GM19467 (cell line): ENCODE measurements around the gene UMODL1.

ENCODE experiments used
- ATAC-seq: cut with Tn5 transposase; IDR thresholded peaks from one replicate; pipeline ENCODE4 v1.9.1; 2021; ENCODE audit warnings: mild to moderate bottlenecking, moderate library complexity; ENCODE audit not compliant: unreplicated experiment

The UMODL1 gene

DNA sequence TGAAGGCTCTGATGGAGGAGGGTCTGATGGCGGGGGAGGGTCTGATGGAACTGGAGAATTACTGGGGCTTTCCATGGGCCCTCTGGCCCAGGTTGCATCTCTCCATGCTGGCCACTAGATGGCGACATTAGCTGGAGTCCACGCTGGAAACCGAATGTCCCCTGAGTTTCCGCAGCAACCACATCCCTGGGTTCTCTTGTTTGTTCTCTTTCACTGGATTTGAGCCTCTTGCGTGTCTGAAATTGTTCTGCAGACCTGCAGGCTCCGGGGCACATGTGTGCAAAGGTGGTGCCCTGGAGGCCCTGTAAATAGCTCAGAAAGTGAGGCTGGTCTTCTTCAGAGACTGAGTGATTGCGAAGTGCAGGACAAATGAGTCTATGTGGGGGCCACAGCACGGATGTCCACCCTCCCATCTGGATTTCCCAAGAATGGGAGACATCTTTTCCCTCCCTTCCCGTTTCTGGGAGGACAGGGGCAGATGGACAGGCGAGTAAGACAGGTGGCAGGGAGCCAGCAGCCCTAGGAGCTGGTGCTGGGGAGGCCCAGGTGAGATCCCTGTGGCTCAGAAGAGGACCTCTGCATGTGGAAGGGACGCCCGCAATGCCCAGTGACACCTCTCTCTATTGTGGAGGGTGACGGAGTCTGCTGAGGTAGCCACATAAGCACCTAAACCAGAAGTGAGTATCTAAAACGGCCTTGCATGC, 74.6 kb downstream of the UMODL1 start:
- ATAC-seq: no peak

DNA sequence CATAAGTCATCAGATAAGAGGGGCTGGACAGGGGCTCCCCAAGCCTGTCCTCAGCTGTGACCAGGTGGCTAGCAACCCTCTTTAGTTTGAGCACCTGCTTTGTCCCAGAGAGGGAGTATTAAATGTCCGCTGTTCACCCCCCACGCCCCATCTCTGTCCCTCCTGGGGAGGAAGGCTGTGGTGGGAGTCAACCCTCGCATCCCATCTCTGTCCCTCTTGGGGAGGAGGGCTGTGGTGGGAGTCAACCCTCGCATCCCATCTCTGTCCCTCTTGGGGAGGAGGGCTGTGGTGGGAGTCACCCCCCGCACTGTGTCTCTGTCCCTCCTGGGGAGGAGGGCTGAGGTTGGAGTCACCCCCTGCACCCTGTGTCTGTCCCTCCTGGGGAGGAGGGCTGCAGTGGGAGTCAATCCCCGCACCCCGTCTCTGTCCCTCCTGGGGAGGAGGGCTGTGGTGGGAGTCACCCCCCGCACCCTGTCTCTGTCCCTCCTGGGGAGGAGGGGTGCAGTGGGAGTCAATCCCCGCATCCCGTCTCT, 75.2 kb downstream of the UMODL1 start:
- no peak for ATAC-seq

DNA sequence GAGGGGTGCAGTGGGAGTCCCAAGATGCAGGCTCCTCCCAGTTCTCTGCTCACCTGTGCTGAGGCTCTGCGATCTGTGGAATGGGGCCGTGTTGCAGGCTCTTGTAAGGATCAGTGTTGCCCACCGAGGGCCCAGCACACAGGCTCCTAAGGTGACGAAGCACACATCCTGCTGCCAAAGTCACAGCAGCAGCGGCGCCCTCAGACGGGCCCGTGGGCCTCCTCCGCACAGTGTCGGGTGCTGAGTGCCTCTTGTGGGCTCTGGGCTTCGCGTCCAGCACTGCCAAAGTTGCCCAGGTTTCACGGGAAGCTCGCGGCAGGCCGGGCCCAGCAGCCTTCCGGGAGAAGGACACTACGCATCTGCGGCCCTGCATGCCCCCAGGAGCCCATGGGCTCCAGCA, 75.7 kb downstream of the UMODL1 start:
- no peak for ATAC-seq

DNA sequence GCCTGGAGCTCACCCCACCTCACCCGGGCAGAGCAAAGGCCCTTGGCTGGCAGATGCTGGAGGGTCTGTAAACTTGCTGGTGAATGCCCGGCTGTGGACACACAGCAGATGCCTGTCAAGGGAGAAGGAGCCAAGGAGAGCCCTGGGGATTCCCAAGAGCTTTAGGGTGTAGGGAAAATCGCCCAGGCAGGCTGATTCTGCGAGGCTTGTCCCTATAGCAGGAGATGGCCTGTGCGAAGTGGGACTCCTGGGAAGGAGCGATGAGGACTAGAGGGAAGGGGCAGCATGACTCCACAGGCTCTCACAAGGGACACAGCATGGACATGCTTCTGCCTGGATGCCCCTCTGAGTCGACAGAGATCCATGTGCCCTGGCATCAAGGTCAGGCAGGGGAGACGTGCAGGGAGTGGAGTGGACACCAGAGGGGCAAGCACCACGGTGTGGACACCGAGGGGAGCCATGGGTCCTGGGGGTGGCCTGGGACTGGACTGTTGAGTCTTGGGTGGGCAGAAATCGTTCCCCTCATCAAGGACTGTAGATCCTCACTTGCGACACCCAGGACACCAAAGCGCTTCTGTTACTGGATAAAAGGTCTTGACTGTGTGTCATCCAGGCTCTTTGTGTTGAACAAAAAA, 76.4 kb downstream of the UMODL1 start:
- ATAC-seq: no peak

DNA sequence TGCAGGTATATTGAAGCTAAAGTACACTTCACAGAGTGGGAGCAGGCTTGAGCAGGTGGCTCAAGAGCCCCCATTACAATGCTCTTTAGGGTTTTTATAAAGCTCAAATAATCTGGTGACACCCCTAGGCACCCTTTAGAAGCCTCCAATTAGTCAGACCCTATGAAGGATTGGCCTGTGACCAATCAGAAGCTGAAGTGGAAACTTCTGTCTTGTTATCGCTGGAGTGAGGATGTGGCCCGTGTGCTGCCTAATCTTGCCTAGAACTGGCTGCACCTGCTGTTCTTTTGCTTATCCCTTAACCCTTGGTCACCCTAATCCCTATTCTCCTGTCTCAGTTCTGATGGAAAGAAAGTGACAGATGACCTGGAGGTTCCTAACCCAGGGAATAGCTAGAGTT, 77.0 kb downstream of the UMODL1 start:
- ATAC-seq: no peak

DNA sequence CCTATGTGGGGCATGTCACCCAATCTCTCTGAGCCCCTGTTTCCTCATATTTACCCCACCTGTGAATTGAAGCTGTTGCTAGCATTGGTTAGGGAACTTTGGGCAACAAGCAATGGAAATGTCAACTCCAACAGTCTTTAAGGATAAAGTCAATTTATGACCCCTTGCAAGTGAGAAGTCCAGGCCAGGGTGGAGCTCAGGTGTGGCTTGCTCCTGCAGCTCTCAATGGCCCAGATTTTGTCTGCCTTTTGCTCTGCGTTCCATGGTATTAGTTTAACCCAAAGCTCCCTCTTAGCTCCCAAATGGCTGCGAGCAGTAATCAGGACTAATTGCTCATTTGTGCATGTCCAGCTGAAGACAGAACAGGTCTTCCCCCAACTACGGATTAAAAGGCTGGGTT, 77.5 kb downstream of the UMODL1 start:
- ATAC-seq: no peak

DNA sequence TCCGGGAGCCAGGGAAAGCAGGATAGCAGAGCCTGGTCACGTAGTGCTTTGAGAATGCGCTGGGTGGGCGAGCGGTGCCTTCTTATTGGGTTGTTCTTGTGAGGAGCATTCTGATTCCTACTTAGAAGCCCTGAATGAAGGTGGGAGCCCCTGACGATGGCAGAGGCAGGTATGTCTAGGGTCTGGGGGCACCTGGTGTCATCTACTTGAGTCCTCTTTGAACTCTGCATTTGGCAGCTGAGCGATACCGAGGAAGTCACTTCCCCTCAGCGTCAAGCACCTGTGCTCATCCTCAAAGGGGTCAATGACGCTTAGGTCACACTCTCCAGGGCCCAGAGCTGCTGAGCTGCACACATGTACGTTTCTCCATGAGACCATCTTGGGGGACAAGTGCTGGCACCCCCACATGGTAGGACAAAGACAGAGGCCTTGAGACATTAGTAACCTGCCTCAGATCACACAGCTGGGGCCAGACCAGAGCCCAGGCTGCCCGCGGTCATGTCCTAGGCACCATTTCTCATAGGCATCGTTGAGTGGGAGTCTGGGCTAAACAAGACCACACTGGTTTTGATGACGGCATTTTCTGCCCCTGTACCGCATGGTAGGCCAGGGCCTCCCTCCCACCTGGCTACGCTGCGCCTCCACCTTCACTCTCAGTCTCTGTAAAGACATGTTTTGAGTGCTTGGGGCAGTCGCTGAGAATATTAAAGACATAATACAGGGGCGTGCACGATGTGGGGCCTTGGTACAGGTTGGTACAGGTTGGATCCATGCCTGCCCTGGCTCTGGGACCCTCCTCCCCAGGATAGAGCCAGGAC, 78.7 kb downstream of the UMODL1 start:
- no peak for ATAC-seq

DNA sequence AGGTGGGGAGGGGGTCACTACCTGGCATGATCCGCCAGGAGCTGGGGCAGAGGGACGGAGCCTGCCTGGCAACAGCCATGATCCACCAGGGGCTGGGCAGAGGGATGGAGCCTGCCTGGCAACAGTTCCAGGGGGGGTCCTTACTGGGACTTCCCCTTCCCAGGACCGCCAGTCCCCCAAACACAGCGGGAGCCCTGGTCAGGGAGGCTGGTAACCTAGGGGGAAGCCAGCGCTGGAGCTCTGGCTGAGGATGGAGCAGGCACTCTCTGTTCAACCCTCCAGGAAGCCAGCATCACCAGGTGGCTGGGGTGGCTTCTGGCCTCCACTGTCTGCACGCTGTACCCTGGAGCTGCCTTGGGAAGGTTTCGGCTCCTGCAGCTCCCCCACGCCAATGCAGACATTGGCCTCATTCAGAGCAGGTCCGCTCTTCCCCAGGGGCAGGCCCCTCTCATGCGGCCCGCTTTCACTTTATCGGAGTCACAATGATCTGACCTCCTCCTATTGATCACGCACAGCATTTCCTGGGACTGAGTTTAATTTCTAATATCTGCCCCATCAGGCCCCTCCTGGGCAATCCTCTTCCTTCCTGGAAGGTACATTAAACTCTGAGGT, 79.5 kb downstream of the UMODL1 start:
- no peak for ATAC-seq

DNA sequence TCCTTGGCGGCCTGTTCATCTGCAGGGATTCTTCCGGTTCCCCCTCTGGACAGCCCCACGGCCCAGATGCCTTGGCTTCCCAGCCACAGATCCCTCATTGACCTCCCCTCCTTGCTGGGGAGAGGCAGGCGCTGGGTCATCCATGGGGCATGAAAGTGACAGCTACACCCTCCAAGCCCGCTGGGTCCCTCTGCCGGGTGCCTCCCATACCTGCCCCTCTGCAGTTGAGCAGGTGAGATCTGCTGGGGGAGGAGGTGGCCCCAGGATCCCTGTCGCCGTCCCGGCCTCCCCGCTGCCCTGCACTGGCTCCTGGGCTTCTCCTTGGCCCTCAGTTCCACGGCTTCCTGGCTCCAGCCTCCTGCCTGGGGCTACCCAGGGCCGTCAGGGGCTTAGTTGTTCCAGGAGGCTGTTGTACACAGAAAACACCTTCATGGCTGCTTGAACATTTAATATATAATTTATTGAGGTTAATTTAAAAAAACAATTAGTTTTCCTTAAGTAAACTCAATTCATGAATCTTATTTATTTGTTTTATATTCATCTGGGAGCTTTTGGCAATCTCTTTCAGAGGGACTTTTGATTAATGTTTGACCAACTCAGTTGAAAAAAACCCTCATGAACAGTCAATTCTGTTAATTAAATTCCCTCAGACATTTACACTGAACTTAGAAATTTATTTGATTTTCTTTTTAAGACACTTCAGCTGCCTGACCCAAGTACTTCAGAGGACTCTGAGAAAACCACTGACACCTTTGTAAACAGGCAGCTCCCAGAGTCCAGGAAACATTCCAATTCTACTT, 80.2 kb downstream of the UMODL1 start:
- ATAC-seq: no peak

DNA sequence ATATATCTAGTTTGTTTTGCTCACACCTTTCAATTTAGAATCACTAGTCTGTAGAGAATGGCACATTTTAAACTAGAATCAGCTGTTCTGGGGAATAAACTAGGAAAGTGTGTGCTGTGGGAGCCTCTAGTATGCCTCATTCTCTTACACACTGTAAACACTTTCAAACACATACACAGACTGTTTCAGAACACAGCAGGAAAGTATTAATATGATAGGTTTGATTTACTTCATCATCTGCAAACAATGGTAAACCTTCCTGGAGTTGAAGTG, 80.8 kb downstream of the UMODL1 start:
- no peak for ATAC-seq

DNA sequence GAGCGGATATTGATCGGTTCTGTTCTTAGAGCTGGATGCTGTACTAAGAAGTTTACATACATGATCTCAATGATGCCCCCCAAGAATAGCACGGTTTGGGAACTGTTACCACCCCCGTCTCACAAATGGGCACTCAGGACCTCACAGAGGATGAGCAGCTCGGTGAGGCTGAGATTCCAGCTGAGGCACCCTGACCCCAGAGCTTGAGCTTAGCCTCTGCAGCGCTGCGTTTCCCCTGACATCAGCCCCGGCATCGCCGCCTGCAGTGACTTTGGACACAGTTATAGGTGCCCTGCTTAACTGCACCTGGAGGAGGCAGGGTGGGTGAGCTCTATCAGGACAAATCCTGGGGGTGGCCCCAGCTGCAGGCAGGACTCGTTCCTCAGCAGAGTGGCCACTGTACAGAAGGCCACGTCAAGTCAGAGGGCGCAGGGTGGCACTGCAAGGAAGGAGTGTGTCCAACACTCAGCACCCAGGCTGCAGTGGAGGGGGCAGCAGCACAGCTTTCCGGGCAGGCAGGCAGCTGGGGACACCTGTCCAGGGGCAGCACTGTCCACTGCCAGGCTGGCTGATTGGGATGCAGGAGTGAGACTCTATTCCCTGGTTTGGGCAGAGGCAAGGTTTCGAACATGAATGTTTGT, 82.0 kb downstream of the UMODL1 start:
- no peak for ATAC-seq

DNA sequence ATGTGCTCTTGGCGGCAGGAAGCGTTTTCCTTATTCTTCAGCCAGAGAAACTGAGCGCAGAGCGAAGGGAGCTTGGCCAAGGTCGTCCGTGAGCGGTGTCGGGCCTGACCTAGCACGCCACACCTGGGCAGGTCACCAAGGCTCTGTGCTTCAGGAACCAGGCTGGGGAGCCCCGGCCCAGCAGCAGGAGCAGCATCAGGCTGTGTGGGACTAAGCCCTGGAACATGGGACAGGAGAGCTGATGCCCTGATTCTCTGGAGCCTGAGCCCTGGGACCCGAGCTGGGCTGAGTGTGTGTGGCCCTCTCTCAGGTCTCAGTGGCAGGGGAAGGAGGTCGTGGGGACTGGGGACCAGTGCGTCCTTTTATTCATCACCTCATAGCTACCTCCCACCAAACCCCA, 82.6 kb downstream of the UMODL1 start:
- no peak for ATAC-seq

DNA sequence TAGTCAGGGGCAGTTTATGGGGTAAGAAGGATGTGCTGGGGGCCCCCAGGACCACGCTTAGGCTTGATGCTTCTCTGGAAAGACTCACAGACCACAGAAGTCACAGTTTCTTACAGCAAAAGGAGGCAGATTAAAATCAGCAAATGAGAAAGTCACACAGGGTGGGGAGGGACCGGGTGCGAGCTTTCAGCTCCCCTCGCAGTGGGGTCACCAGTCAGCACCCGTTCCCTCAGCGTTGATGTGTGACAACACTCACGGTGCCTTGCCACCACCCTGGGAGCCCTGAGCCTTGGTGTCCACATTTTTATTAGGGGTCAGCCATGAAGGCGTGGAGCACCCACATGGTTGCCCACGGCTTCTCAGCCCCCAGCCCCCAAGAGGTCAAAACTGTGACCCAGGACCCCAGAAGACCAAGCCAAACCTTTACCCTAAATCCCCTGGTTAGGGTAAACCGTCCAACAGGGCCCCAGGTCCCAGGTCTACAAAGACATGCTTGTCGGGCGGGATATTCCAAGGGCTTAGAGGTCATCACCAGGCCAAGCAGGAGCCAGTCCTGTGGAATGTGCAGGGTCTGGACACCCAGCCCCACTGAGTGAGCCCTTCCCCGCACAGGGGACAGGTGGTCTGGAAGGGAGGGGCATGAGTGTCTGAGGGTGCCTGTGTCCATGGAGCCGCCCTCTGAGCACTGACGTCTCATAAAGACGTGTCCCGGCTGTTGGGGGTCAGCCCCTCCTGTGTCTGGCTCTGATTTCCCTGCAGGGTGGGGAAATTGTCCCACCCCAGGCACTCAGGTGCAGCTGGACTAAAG, 83.3 kb downstream of the UMODL1 start:
- ATAC-seq: no peak

DNA sequence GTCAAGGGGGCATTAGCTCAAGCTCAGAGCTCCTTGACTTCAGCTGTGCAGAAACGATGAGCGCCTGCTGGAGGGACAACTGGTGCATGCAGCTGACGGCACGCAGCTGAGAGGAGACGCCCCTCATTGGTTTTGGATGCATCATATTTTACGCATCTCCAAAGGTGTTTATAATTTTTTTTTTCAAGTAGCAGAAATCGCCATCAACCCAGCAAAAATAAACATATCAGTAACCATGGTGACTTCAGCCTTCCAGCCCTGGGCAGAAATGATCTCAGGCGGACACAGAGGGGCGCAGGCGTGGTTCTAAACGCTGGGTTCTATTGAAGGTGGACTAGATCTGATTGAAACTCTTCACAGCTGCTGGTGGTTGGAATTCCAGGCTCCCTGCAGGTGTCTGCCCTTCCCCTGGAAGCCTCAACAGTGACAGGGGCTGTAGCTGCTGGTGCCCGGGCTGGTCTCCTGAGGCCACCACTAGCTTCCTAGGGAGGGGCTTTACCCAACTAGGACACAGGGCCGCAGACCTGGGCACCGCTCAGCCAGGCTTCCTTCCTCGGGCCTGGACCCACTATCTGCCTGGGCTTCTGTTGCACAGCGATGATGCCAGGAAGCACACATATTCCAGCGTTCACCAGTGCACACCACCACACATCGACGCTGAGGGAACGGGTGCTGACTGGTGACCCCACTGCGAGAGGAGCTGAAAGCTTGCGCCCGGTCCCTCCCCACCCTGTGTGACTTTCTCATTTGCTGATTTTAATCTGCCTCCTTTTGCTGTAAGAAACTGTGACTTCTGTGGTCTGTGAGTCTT, 84.1 kb downstream of the UMODL1 start:
- ATAC-seq: no peak

DNA sequence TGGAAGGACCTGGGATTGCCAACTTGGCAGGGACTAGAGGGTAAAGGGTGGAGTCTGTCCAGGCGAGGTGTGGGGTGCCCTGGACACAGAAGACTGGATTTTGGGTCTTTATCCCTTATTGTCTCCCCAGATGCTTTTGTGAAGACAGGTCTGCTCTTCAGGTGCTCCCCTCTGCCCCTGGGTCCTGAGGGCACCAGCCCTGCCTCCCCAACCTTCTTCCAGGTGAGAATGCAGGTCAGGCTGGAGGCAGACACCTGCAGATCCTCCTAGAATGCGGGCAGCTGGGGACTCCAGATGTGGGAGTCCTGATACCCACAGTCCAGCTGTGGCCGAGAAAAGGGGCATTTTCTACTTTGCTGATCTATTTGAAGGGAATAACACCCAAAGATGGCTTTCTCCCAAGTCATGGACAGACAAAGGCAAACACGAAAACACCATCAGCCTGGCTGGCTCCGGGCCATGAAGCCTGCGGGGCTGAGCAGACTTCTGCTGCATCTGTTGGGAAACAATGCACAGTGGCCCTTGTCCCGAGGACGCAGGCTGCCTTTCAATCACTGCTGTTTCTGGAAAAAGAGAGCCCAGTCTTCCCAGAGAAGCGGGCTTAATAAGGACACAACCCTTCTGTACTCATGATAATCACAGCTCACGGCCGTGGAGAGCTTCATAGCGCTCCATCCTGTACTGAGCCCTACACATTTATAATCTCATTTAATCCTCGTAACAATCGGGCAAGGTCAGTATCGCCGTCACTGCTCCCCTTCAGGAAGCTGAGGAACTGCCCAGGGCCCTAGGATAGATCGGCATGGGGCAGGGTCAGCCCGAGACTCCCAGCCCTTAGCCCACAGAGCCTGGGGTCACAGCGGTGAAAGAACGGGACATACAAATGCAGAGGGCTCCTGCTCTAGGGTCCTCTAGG, 85.8 kb downstream of the UMODL1 start:
- no peak for ATAC-seq

DNA sequence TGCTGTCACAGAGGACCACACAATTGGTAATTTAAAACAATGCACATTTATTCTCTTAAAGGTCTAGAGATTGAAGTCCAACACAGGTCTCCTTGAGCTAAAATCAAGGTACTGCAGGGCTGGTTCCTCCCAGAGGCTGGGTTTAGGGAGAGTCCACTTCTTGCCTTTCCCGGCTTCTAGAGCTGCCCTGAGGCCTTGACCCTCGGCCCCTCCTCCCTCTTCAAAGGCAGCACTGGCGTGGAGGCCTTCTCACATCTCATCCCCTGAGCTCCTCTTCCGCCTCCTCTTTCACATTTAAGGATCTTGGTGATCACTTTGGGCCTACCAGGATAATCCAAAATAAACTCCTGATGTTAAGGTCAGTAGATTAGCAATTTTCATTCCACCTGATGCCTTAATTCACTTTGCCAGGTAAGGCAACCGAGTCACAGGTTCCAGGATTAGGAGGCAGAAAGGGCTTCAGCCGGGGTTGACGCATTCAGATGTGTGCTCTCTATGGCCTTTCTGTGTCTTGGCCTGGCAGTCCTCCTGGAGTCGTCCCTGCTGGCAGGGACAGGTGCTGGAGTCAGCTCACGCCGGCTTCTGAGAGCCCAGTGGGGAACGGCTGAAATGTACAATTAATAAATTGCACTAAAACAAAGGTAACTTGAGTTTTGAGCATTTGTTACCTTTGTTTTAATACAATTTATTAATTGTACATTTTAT, 86.6 kb downstream of the UMODL1 start:
- ATAC-seq: no peak

DNA sequence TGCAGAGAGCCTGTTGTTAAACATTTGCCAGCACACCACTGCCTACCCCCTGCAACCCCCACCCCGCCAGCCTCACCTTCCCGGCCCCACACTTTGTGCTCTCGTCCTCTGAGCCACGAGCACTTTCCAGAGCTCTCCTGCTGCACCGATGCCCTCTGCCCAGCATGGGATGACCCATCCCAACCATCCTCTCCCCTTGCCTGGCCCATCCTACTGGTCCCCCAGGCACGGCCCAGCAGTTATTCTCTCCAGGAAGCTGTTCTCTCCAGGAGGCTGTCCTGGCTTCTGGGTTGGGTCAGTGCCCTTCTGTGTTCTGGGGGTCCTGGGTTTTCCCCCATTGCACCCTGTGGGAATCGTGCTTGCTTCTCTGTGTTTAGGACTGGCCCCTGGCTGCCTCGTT, 87.7 kb downstream of the UMODL1 start:
- no peak for ATAC-seq
